CD4-positive, alpha-beta T cell (primary cell): ENCODE results near the gene FBXW2. TPM values are rescaled to one million over a fixed set of nuclear protein-coding genes. Genes with fewer than 3 reads are reported as not detected.

Experiments
- ATAC-seq: fragments of 200-7000 bp; cut with Tn5 transposase; one replicate; pipeline ENCODE4 v1.10.0; 2022; ENCODE audit warnings: mild to moderate bottlenecking; ENCODE audit not compliant: poor library complexity
- CTCF ChIA-PET: fragments of 350-600 bp; sonication (Branson Sonifier 250); formaldehyde crosslinking; loops from one replicate; lab custom pipeline; 2021; ENCODE audit warnings: antibody characterized with exemption, inconsistent platforms; lab: Charles Lee
- POLR2A ChIA-PET: fragments of 350-600 bp; sonication (Branson Sonifier 250); formaldehyde crosslinking; loops from one replicate; lab custom pipeline; 2021; ENCODE audit warnings: antibody characterized with exemption, inconsistent platforms; lab: Charles Lee
- DNase-seq, 14 experiments: peaks; one replicate each; pipeline ENCODE4 v3.0.0-alpha.2; 2013 to 2020; ENCODE audit warnings: mixed read lengths in 2 of 14
- H3K27ac ChIP-seq, 2 donors: one replicate each; pipeline versions ENCODE4 v1.5.1 to v1.7.0; 2013; ENCODE audit warnings: low read length in 2 of 2, low read depth in 1 of 2, mild to moderate bottlenecking in 1 of 2
- H3K27me3 ChIP-seq, 2 experiments: 1 replicate in 1 of 2; 2 replicates in 1 of 2; pipeline versions ENCODE4 v1.6.1 to v1.7.0; 2013; ENCODE audit warnings: low read length in 2 of 2, control low read depth in 1 of 2, mild to moderate bottlenecking in 1 of 2, moderate library complexity in 1 of 2; ENCODE audit not compliant: insufficient read depth in 2 of 2, control insufficient read depth in 1 of 2
- H3K36me3 ChIP-seq: one replicate; pipeline ENCODE4 v1.6.1; 2013; ENCODE audit warnings: low read length, control low read depth; ENCODE audit not compliant: insufficient read depth
- H3K4me1 ChIP-seq: one replicate; pipeline ENCODE4 v1.6.1; 2013; ENCODE audit warnings: low read length, control low read depth; ENCODE audit not compliant: insufficient read depth
- H3K4me3 ChIP-seq: one replicate; pipeline ENCODE4 v1.5.1; 2013; ENCODE audit warnings: mild to moderate bottlenecking, low read length, moderate library complexity
- H3K9me3 ChIP-seq, 2 experiments: 1 replicate in 1 of 2; 2 replicates in 1 of 2; pipeline versions ENCODE4 v1.6.1 to v1.7.0; 2013; ENCODE audit warnings: low read length in 2 of 2, mild to moderate bottlenecking in 2 of 2, control low read depth in 1 of 2, moderate library complexity in 1 of 2; ENCODE audit not compliant: control insufficient read depth in 1 of 2, insufficient read depth in 1 of 2
- H3K27ac Mint-ChIP-seq: one replicate; pipeline ENCODE4 v1.8.0; 2020; ENCODE audit warnings: mixed read lengths
- H3K27me3 Mint-ChIP-seq: one replicate; pipeline ENCODE4 v1.8.0; 2021; ENCODE audit warnings: mixed read lengths
- H3K36me3 Mint-ChIP-seq: one replicate; pipeline ENCODE4 v1.8.0; 2021; ENCODE audit warnings: low read depth, mixed read lengths
- H3K4me1 Mint-ChIP-seq: one replicate; pipeline ENCODE4 v1.8.0; 2021; ENCODE audit warnings: low read depth, mixed read lengths
- H3K4me3 Mint-ChIP-seq: one replicate; pipeline ENCODE4 v1.8.0; 2020; ENCODE audit warnings: mild to moderate bottlenecking, mixed read lengths
- H3K9me3 Mint-ChIP-seq: one replicate; pipeline ENCODE4 v1.8.0; 2020; ENCODE audit warnings: mixed read lengths
- CTCF ChIP-seq: fragments of 200-600 bp; IDR thresholded peaks from one replicate; pipeline ENCODE4 v1.8.0; 2022; ENCODE audit warnings: antibody characterized with exemption, mild to moderate bottlenecking
- intact Hi-C, 2 experiments: fragments of 100-400 bp; cut with DNase I in 1 of 2; cut with micrococcal nuclease in 1 of 2; formaldehyde crosslinking; loops; one replicate each; pipeline versions ENCODE4 v1.15.1 to v1.9.0; 2023 to 2025; cut with DNase I, micrococcal nuclease
- total RNA-seq, 174 experiments: library from RNA in 2 of 174; stranded (reverse) in 2 of 174; gene quantifications; one replicate each; pipeline ENCODE4 v1.2.3 and lab custom pipeline; 2021 to 2026

The FBXW2 gene
- total RNA-seq, 2 experiments from 2014 or later, result 58.7 to 64.7 TPM

GRCh38 chr9:120768247-120768646, 25.0 kb downstream of the FBXW2 start:
- no peak for ATAC-seq
- Mint-ChIP-seq H3K27me3 (no peaks in the 10 kb centered on the region), H3K4me1 (no peaks in the 10 kb centered on the region), H3K36me3 (peaks cover 92% of the 10 kb centered on the region), H3K9me3 (no peaks in the 10 kb centered on the region), H3K27ac (peak overlapping the region; percentile 40), H3K4me3 (no peak overlapping the region)
- no peaks in the 10 kb centered on the region for H3K9me3 ChIP-seq
- no peak for TF ChIP-seq CTCF
- H3K27me3 ChIP-seq, result no peaks in the 10 kb centered on the region
- CTCF ChIA-PET, result no interaction called here
- H3K4me1 ChIP-seq, result no peaks in the 10 kb centered on the region
- H3K4me3 ChIP-seq, result no peak overlapping the region
- no peak for DNase-seq
- POLR2A ChIA-PET, result interaction anchor here (0.9 kb wide), 3 partner anchors 11 to 74 kb away, joined by 3 read pairs; partner anchors contain the start of genes FBXW2 and PSMD5
- no peak overlapping the region for H3K27ac ChIP-seq
- intact Hi-C loops, result no loop called here
- H3K36me3 ChIP-seq, result peaks cover 82% of the 10 kb centered on the region

GRCh38 chr9:120767451-120767850, 25.8 kb downstream of the FBXW2 start:
- ChIA-PET POLR2A (interaction anchor here (0.9 to 1.0 kb wide), 2 partner anchors 10 to 26 kb away, joined by 3 read pairs; partner anchors contain the start of gene FBXW2), CTCF (interaction anchor here (1.0 kb wide), 1 partner anchor 289 kb away, joined by 3 read pairs; no protein-coding TSS in a partner anchor)
- DNase-seq (no peak), ATAC-seq (no peak)
- peaks cover 82% of the 10 kb centered on the region for H3K36me3 ChIP-seq
- TF ChIP-seq CTCF, result no peak
- intact Hi-C loops, result no loop called here
- no peak overlapping the region for H3K27ac ChIP-seq
- Mint-ChIP-seq H3K9me3 (no peaks in the 10 kb centered on the region), H3K4me1 (no peaks in the 10 kb centered on the region), H3K27me3 (no peaks in the 10 kb centered on the region), H3K27ac (peak overlapping the region; percentile 40), H3K36me3 (peaks cover 92% of the 10 kb centered on the region), H3K4me3 (no peak overlapping the region)
- no peaks in the 10 kb centered on the region for H3K4me1 ChIP-seq
- H3K27me3 ChIP-seq, result no peaks in the 10 kb centered on the region
- no peaks in the 10 kb centered on the region for H3K9me3 ChIP-seq
- no peak overlapping the region for H3K4me3 ChIP-seq

GRCh38 chr9:120765910-120766425, 27.2 kb downstream of the FBXW2 start:
- no peak overlapping the region for H3K4me3 ChIP-seq
- no peaks in the 10 kb centered on the region for H3K4me1 Mint-ChIP-seq
- no peak overlapping the region for H3K27ac ChIP-seq
- no peaks in the 10 kb centered on the region for H3K4me1 ChIP-seq
- no peak for DNase-seq
- H3K9me3 ChIP-seq, result no peaks in the 10 kb centered on the region
- no peaks in the 10 kb centered on the region for H3K27me3 ChIP-seq
- POLR2A ChIA-PET, result no interaction called here
- no peak for ATAC-seq
- no peak overlapping the region for H3K4me3 Mint-ChIP-seq
- H3K27ac Mint-ChIP-seq, result peak overlapping the region; percentile 18
- H3K9me3 Mint-ChIP-seq, result no peaks in the 10 kb centered on the region
- no peak for TF ChIP-seq CTCF
- CTCF ChIA-PET, result no interaction called here
- H3K36me3 ChIP-seq, result peaks cover 84% of the 10 kb centered on the region
- no peaks in the 10 kb centered on the region for H3K27me3 Mint-ChIP-seq
- H3K36me3 Mint-ChIP-seq, result peaks cover 94% of the 10 kb centered on the region
- intact Hi-C loops, result no loop called here
